GM12892 (cell line): ENCODE data around the gene GPC5.

Source experiments
- POLR2A ChIP-seq: IDR thresholded peaks from 2 replicates; pipeline ENCODE4 v1.6.1; 2011; ENCODE audit warnings: low read depth, low read length, control low read depth
- TAF1 ChIP-seq: IDR thresholded peaks from 2 replicates; pipeline ENCODE4 v1.6.1; 2011; ENCODE audit warnings: low read depth, mild to moderate bottlenecking, control low read depth, low read length, borderline replicate concordance

GRCh38 chr13:91398413-91399188 is at the start of gene GPC5:
- TF ChIP-seq TAF1 (no peak), POLR2A (no peak)
